Tibial artery (tissue), 4 donors: ENCODE results near the gene TFAP2E.

Experiments
- DNase-seq, 2 donors: peaks; one replicate each; pipeline ENCODE4 v3.0.0-alpha.2; 2019
- H3K27ac ChIP-seq, 2 donors: fragments of 200-600 bp; sonication (generic) in 1 of 2; 1 replicate in 1 of 2; 2 replicates in 1 of 2; pipeline ENCODE4 v1.5.1; 2018 to 2019; ENCODE audit warnings: mild to moderate bottlenecking in 1 of 2
- H3K27me3 ChIP-seq, 2 donors: fragments of 200-600 bp; sonication (generic) in 1 of 2; one replicate each; pipeline versions ENCODE4 v1.5.1 to v1.6.0; 2016 to 2019
- H3K36me3 ChIP-seq, 3 donors: fragments of 200-600 bp; sonication (generic) in 2 of 3; one replicate each; pipeline ENCODE4 v1.5.1; 2016 to 2019; ENCODE audit warnings: mild to moderate bottlenecking in 2 of 3
- H3K4me1 ChIP-seq, 4 donors: fragments of 200-600 bp; sonication (generic) in 2 of 4; 1 replicate in 3 of 4; 2 replicates in 1 of 4; pipeline ENCODE4 v1.5.1; 2016 to 2019
- H3K4me3 ChIP-seq, 2 donors: fragments of 200-600 bp; sonication (generic) in 1 of 2; 1 replicate in 1 of 2; 2 replicates in 1 of 2; pipeline ENCODE4 v1.5.1; 2018 to 2019; ENCODE audit warnings: mild to moderate bottlenecking in 2 of 2
- H3K9me3 ChIP-seq, 3 donors: fragments of 200-600 bp; sonication (generic) in 1 of 3; one replicate each; pipeline ENCODE4 v1.5.1; 2016 to 2019
- intact Hi-C: fragments of 100-400 bp; cut with DNase I; formaldehyde crosslinking; loops from one replicate; pipeline ENCODE4 v1.15.0; 2023; ENCODE audit warnings: low total_unique reads
- TF ChIP-seq, protein P1 (sequence below), 2 experiments: fragments of 200-600 bp in 1 of 2; fragments of 450-650 bp in 1 of 2; IDR thresholded peaks; one replicate each; pipeline ENCODE4 v1.5.1; 2017 to 2019; ENCODE audit warnings: antibody characterized with exemption in 2 of 2, mild to moderate bottlenecking in 1 of 2, moderate library complexity in 1 of 2

The TFAP2E gene

GRCh38 chr1:35573198-35574124 is at the start of gene TFAP2E:
TSS of gene TFAP2E (plus strand) at chr1:35573314. CDS start at chr1:35573578, 264 bp downstream.
- Histone ChIP-seq H3K4me3 (peak within 1 kb of the TSS; percentile 40 to 56), H3K27me3 (peaks cover 0 to 72% of the 10 kb centered on the region in 2 donors), H3K27ac (no peak within 1 kb of the TSS), H3K4me1 (peaks cover 0 to 34% (median 28%) of the 10 kb centered on the region in 4 donors), H3K9me3 (no peaks in the 10 kb centered on the region), H3K36me3 (no peaks in the 10 kb centered on the region)
- TF ChIP-seq, protein P1, sequence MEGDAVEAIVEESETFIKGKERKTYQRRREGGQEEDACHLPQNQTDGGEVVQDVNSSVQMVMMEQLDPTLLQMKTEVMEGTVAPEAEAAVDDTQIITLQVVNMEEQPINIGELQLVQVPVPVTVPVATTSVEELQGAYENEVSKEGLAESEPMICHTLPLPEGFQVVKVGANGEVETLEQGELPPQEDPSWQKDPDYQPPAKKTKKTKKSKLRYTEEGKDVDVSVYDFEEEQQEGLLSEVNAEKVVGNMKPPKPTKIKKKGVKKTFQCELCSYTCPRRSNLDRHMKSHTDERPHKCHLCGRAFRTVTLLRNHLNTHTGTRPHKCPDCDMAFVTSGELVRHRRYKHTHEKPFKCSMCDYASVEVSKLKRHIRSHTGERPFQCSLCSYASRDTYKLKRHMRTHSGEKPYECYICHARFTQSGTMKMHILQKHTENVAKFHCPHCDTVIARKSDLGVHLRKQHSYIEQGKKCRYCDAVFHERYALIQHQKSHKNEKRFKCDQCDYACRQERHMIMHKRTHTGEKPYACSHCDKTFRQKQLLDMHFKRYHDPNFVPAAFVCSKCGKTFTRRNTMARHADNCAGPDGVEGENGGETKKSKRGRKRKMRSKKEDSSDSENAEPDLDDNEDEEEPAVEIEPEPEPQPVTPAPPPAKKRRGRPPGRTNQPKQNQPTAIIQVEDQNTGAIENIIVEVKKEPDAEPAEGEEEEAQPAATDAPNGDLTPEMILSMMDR (IDR thresholded peaks at IDR 0.05) = no peak
- no peak for DNase-seq
- intact Hi-C loops = no loop called here

- no peaks in the 10 kb centered on the region for H3K9me3 ChIP-seq
- TF ChIP-seq, protein P1 (IDR thresholded peaks at IDR 0.05) = no peak
- H3K4me3 ChIP-seq = no peak overlapping the region
- H3K27me3 ChIP-seq = no peaks in the 10 kb centered on the region
- no peak overlapping the region for H3K27ac ChIP-seq
- intact Hi-C loops = no loop called here
- H3K36me3 ChIP-seq = no peaks in the 10 kb centered on the region
- no peaks in the 10 kb centered on the region for H3K4me1 ChIP-seq
- DNase-seq = no peak
Measured at GRCh38 chr1:35524106-35524505, 49.0 kb upstream of the TFAP2E start.

GRCh38 chr1:35530168-35530567 is 42.9 kb upstream of the TFAP2E start:
- intact Hi-C loops = no loop called here
- H3K27ac ChIP-seq = no peak overlapping the region
- TF ChIP-seq, protein P1 (IDR thresholded peaks at IDR 0.05) = no peak
- peaks cover 0 to 9% (median 4%) of the 10 kb centered on the region in 3 donors for H3K36me3 ChIP-seq
- no peak overlapping the region for H3K4me3 ChIP-seq
- DNase-seq = no peak
- peaks cover 0 to 29% (median 20%) of the 10 kb centered on the region in 4 donors for H3K4me1 ChIP-seq
- no peaks in the 10 kb centered on the region for H3K27me3 ChIP-seq
- H3K9me3 ChIP-seq = no peaks in the 10 kb centered on the region

GRCh38 chr1:35530946-35531345 is 42.2 kb upstream of the TFAP2E start:
- Histone ChIP-seq H3K27me3 (no peaks in the 10 kb centered on the region), H3K9me3 (no peaks in the 10 kb centered on the region), H3K27ac (no peak overlapping the region), H3K4me3 (no peak overlapping the region), H3K36me3 (peaks cover 0 to 9% (median 4%) of the 10 kb centered on the region in 3 donors), H3K4me1 (peaks cover 0 to 29% (median 20%) of the 10 kb centered on the region in 4 donors)
- DNase-seq = no peak
- TF ChIP-seq, protein P1 (IDR thresholded peaks at IDR 0.05) = no peak
- intact Hi-C loops = no loop called here

- H3K9me3 ChIP-seq = no peaks in the 10 kb centered on the region
- intact Hi-C loops = no loop called here
- no peak for DNase-seq
- no peak overlapping the region for H3K4me3 ChIP-seq
- peaks cover 0 to 29% (median 20%) of the 10 kb centered on the region in 4 donors for H3K4me1 ChIP-seq
- TF ChIP-seq, protein P1 (IDR thresholded peaks at IDR 0.05) = no peak
- H3K36me3 ChIP-seq = peaks cover 0 to 9% (median 4%) of the 10 kb centered on the region in 3 donors
- H3K27ac ChIP-seq = no peak overlapping the region
- no peaks in the 10 kb centered on the region for H3K27me3 ChIP-seq
Measured at GRCh38 chr1:35531368-35531767, 41.7 kb upstream of the TFAP2E start.
